Neural crest cell (in vitro differentiated cells): ENCODE results near the gene RNF208. TPM values are rescaled to one million over a fixed set of nuclear protein-coding genes. Genes with fewer than 3 reads are reported as not detected.
A peak's percentile ranks its signal among the peaks of the same experiment; 100 is the strongest.

Experiments
- DNase-seq: peaks from one replicate; pipeline ENCODE4 v3.0.0; 2021; ENCODE audit warnings: low read depth, mixed read lengths, low spot score
- H3K27ac Mint-ChIP-seq: one replicate; pipeline ENCODE4 v1.8.0; 2021; ENCODE audit warnings: mild to moderate bottlenecking, mixed read lengths; ENCODE audit not compliant: unreplicated experiment
- H3K27me3 Mint-ChIP-seq: 2 replicates; pipeline ENCODE4 v1.8.0; 2021; ENCODE audit warnings: low read depth, mild to moderate bottlenecking, mixed read lengths
- H3K36me3 Mint-ChIP-seq: 2 replicates; pipeline ENCODE4 v1.8.0; 2021; ENCODE audit warnings: low read depth, mild to moderate bottlenecking, mixed read lengths
- H3K4me1 Mint-ChIP-seq: 2 replicates; pipeline ENCODE4 v1.8.0; 2021; ENCODE audit warnings: mixed read lengths
- H3K4me3 Mint-ChIP-seq: one replicate; pipeline ENCODE4 v1.8.0; 2021; ENCODE audit warnings: mild to moderate bottlenecking, mixed read lengths
- H3K9me3 Mint-ChIP-seq: 2 replicates; pipeline ENCODE4 v1.8.0; 2021; ENCODE audit warnings: mixed read lengths
- CTCF ChIP-seq: fragments of 200-600 bp; sonication (generic); conservative IDR thresholded peaks from 2 replicates; pipeline ENCODE4 v1.5.0; 2021; ENCODE audit warnings: antibody characterized with exemption, mild to moderate bottlenecking
- total RNA-seq: library from RNA; stranded (reverse); gene quantifications from 2 replicates; pipeline ENCODE4 v1.2.1, GENCODE V29; 2021

RNF208 gene
- total RNA-seq, 1 donor from 2014 or later, result 10.1 TPM

DNA sequence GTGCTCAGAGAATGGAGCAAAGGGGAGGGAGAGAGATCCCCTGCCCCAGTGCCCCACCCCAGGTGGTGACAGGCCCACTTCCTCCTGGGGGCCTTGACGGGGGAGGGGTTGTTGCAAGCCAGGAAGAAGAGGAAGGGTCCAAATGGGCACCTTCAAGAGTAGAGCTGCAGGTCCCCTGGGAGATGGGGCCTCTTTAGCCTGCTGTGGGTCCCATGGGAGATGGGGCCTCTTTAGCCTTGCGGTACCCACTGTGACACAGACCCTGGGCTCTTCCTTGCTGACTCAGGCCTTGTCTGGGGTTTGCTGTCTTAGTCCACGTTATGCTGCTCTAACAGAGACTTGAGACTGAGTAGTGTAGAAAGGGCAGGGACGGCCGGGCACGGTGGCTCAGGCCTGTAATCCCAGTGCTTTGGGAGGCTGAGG lies 45.9 kb upstream of the RNF208 start:
- DNase-seq, result no peak
- TF ChIP-seq CTCF, result no peak
- Mint-ChIP-seq H3K27me3 (no peaks in the 10 kb centered on the region), H3K4me1 (peaks cover 5% of the 10 kb centered on the region), H3K9me3 (no peaks in the 10 kb centered on the region), H3K27ac (peak overlapping the region; percentile 67), H3K36me3 (peaks cover 6% of the 10 kb centered on the region), H3K4me3 (peak overlapping the region; percentile 24)

DNA sequence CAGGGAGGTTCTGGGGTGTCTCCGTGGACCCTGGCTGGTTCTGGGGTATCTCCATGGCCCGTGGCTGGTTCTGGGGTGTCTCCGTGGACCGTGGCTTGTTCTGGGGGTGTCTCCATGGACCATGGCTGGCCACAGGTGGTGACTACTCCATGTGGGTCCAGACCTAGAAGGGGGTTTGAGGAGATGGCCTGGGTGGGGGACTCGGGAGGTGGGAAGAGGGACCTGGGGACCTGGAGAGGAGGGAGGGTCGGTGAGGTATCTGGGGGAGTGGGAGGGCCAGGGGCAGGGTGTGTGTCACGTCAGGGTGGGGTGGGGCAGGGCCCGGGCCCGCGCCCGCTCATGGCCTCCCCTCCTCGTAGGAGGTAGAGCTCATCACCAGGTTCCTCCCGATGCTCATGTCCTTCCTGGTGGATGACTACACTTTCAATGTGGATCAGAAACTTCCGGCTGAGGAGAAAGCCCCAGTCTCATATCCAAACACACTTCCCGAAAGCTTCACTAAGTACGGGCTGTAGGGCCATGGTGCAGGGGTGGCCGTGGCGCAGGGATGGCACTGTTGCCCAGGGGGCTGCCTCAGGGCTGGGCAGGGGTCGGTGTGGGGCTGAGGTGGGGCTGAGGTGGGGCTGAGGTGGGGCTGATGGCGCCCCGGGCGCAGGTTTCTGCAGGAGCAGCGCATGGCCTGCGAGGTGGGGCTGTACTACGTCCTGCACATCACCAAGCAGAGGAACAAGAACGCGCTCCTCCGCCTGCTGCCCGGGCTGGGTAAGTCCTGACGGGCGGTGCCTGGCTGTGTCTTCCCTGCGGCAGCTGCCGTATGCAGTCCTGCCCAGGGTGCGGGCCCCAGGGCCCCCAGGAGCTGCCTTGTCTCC lies 44.8 kb upstream of the RNF208 start:
- Mint-ChIP-seq H3K4me3 (no peak overlapping the region), H3K9me3 (no peaks in the 10 kb centered on the region), H3K36me3 (peaks cover 7% of the 10 kb centered on the region), H3K27me3 (no peaks in the 10 kb centered on the region), H3K4me1 (peaks cover 7% of the 10 kb centered on the region), H3K27ac (no peak overlapping the region)
- DNase-seq, result no peak
- TF ChIP-seq CTCF, result no peak

DNA sequence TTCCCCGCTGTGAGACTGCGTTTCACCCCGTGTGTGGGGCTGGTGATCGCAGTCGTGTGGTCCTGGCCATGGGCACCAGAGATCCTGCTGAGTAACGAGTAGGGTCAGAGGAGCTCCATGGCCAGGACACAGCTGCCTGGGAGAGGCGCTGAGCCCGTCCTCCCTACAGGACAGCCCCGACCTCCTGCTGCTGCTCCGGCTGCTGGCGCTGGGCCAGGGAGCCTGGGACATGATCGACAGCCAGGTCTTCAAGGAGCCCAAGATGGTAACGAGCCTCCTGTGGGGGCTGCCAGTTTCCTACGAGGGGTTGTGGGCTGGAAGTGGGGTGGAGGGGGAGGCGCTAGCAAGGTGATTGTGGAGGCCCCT lies 44.1 kb upstream of the RNF208 start:
- Mint-ChIP-seq H3K27me3 (no peaks in the 10 kb centered on the region), H3K4me3 (no peak overlapping the region), H3K4me1 (peaks cover 10% of the 10 kb centered on the region)

DNA sequence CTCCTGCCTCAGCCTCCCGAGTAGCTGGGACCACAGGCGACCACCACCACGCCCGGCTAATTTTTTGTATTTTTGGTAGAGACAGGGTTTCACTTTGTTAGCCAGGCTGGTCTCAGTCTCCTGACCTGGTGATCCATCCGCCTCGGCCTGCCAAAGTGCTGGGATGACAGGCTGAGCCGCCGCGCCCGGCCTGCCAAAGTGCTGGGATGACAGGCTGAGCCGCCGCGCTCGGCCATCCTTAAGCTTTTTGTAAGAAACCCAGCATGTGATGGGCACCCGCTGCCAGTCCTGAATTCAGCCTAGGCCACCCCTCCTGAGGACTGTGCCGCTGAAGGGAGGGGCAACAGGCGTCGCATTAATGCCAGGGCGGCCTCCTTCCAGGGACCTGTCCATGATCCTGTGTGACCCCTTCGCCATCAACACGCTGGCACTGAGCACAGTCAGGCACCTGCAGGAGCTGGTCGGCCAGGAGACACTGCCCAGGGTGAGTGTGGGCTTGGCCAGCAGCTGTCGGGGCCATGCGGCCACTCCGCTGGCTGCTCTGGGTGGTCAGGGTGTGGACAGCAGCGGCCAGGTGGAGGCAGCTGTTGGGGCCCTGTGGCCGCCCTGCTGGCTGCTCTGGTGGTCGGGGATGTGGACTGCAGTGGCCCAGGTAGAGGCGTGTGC lies 43.6 kb upstream of the RNF208 start:
- Mint-ChIP-seq H3K27me3 (no peaks in the 10 kb centered on the region), H3K36me3 (peaks cover 12% of the 10 kb centered on the region), H3K27ac (no peak overlapping the region), H3K9me3 (no peaks in the 10 kb centered on the region), H3K4me3 (no peak overlapping the region), H3K4me1 (peaks cover 10% of the 10 kb centered on the region)
- DNase-seq, result no peak
- TF ChIP-seq CTCF, result no peak

More for the DNA sequence above, 44.1 kb upstream of the RNF208 start:
- Mint-ChIP-seq H3K9me3 (no peaks in the 10 kb centered on the region), H3K27ac (no peak overlapping the region), H3K36me3 (peaks cover 12% of the 10 kb centered on the region)
- TF ChIP-seq CTCF, result no peak
- no peak for DNase-seq

DNA sequence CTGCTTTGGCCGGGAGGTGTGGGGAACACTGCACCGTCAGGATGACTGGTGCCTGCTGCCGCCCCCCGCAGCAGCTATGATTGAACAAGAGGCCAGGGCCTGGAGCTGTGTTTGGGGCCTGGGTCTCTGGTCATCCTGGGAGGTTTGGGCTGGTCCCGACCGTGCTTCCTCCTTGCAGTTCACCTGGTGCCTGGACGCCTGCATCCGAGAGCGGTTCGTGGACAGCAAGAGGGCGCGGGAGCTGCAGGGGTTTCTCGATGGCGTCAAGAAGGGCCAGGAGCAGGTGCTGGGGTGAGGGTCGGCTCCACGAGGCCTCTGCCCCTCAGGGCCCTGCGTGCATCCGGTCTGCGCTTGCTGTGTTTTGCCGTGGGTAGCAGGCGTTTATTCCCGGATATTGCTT lies 42.0 kb upstream of the RNF208 start:
- H3K36me3 Mint-ChIP-seq, result peaks cover 10% of the 10 kb centered on the region
- no peaks in the 10 kb centered on the region for H3K27me3 Mint-ChIP-seq
- H3K27ac Mint-ChIP-seq, result no peak overlapping the region
- no peaks in the 10 kb centered on the region for H3K9me3 Mint-ChIP-seq
- H3K4me3 Mint-ChIP-seq, result no peak overlapping the region
- DNase-seq, result no peak
- peaks cover 10% of the 10 kb centered on the region for H3K4me1 Mint-ChIP-seq
- TF ChIP-seq CTCF, result no peak
